SJSA1 (cell line): ENCODE data around the gene DEPDC5. TPM values are rescaled to one million over a fixed set of nuclear protein-coding genes. Genes with fewer than 3 reads are reported as not detected.
"Not testable (repeated sequence)": the region's sequence is repeated elsewhere in the genome, so short reads cannot be mapped to it uniquely, and the experiment has no call there.

Experiments
- DNase-seq, 2 experiments: peaks; one replicate each; pipeline ENCODE4 v3.0.0-alpha.2; 2015 to 2020; ENCODE audit warnings: low spot score in 2 of 2, low read depth in 1 of 2
- H3K27ac ChIP-seq: fragments of 250-450 bp; sonication (Bioruptor Pico); 2 replicates; pipeline ENCODE4 v1.5.1; 2020; ENCODE audit warnings: mild to moderate bottlenecking, moderate library complexity
- H3K27me3 ChIP-seq: fragments of 250-450 bp; sonication (Bioruptor Pico); replicated peaks from 2 replicates; pipeline ENCODE4 v1.5.1; 2020; ENCODE audit warnings: mild to moderate bottlenecking, moderate library complexity
- H3K36me3 ChIP-seq: fragments of 250-450 bp; sonication (Bioruptor Pico); 2 replicates; pipeline ENCODE4 v1.5.1; 2020; ENCODE audit warnings: mild to moderate bottlenecking
- H3K4me1 ChIP-seq: fragments of 250-450 bp; sonication (Bioruptor Pico); replicated peaks from 2 replicates; pipeline ENCODE4 v1.6.1; 2021; ENCODE audit warnings: mild to moderate bottlenecking
- H3K4me3 ChIP-seq: fragments of 250-450 bp; sonication (Bioruptor Pico); 2 replicates; pipeline ENCODE4 v1.5.1; 2020; ENCODE audit warnings: mild to moderate bottlenecking
- H3K9me3 ChIP-seq: fragments of 250-450 bp; sonication (Bioruptor Pico); replicated peaks from 2 replicates; pipeline ENCODE4 v1.5.1; 2020; ENCODE audit warnings: mild to moderate bottlenecking
- total RNA-seq: library from RNA; depleted of rRNA; stranded (reverse); fragments of >200 nt; shearing (Covaris generic); gene quantifications from 2 replicates; pipeline ENCODE4 v1.2.3, GENCODE V29; 2014; rRNA removed

Gene DEPDC5
- total RNA-seq, result 6.5 and 11.9 TPM in 2 replicates

- H3K9me3 ChIP-seq, result no peaks in the 10 kb centered on the region
- peak within 1 kb of the TSS; percentile 80 for H3K4me3 ChIP-seq
- H3K27me3 ChIP-seq, result no peaks in the 10 kb centered on the region
- H3K36me3 ChIP-seq, result peaks cover 15% of the 10 kb centered on the region
- peaks cover 35% of the 10 kb centered on the region for H3K4me1 ChIP-seq
- peak within 1 kb of the TSS; percentile 82 for H3K27ac ChIP-seq
- peak; percentile 95 to 96 for DNase-seq
These were observed at the start of gene DEPDC5 for GRCh38 chr22:31753634-31754501. Gene DEPDC5, plus strand, starts transcription at chr22:31754019. Its CDS starts 903 bp downstream, at chr22:31754922.

- DNase-seq, result no peak
- no peaks in the 10 kb centered on the region for H3K9me3 ChIP-seq
- H3K4me1 ChIP-seq, result no peaks in the 10 kb centered on the region
- H3K36me3 ChIP-seq, result peaks cover 66% of the 10 kb centered on the region
- H3K27ac ChIP-seq, result no peak overlapping the region
- no peak overlapping the region for H3K4me3 ChIP-seq
- no peaks in the 10 kb centered on the region for H3K27me3 ChIP-seq
These were observed 46.3 kb upstream of the DEPDC5 start for GRCh38 chr22:31707519-31707918.

- not testable (repeated sequence) for H3K4me1 ChIP-seq, H3K9me3 ChIP-seq, H3K27me3 ChIP-seq, H3K4me3 ChIP-seq, H3K27ac ChIP-seq, DNase-seq
- peaks cover 70% of the 10 kb centered on the region for H3K36me3 ChIP-seq
These were observed 42.6 kb upstream of the DEPDC5 start for GRCh38 chr22:31711226-31711625.

- Histone ChIP-seq H3K4me1 (no peaks in the 10 kb centered on the region), H3K27ac (no peak overlapping the region), H3K4me3 (no peak overlapping the region), H3K27me3 (no peaks in the 10 kb centered on the region), H3K9me3 (no peaks in the 10 kb centered on the region), H3K36me3 (peaks cover 86% of the 10 kb centered on the region)
- no peak for DNase-seq
These were observed 38.6 kb upstream of the DEPDC5 start for GRCh38 chr22:31715147-31715778.

GRCh38 chr22:31719850-31720471, 33.9 kb upstream of the DEPDC5 start:
- peaks cover 84% of the 10 kb centered on the region for H3K36me3 ChIP-seq
- DNase-seq, result no peak
- no peak overlapping the region for H3K4me3 ChIP-seq
- no peak overlapping the region for H3K27ac ChIP-seq
- H3K27me3 ChIP-seq, result no peaks in the 10 kb centered on the region
- no peaks in the 10 kb centered on the region for H3K4me1 ChIP-seq
- no peaks in the 10 kb centered on the region for H3K9me3 ChIP-seq

- Histone ChIP-seq H3K4me3 (no peak overlapping the region), H3K36me3 (peaks cover 62% of the 10 kb centered on the region), H3K27me3 (no peaks in the 10 kb centered on the region), H3K9me3 (no peaks in the 10 kb centered on the region), H3K4me1 (no peaks in the 10 kb centered on the region), H3K27ac (no peak overlapping the region)
- DNase-seq, result no peak
These were observed 30.1 kb upstream of the DEPDC5 start for GRCh38 chr22:31723723-31724122.

- Histone ChIP-seq H3K4me3 (no peak overlapping the region), H3K36me3 (peaks cover 43% of the 10 kb centered on the region), H3K4me1 (no peaks in the 10 kb centered on the region), H3K9me3 (no peaks in the 10 kb centered on the region), H3K27ac (no peak overlapping the region), H3K27me3 (no peaks in the 10 kb centered on the region)
- no peak for DNase-seq
These were observed 27.1 kb upstream of the DEPDC5 start for GRCh38 chr22:31726692-31727091.

GRCh38 chr22:31728857-31729256, 25.0 kb upstream of the DEPDC5 start:
- H3K36me3 ChIP-seq, result peaks cover 38% of the 10 kb centered on the region
- no peak overlapping the region for H3K27ac ChIP-seq
- H3K27me3 ChIP-seq, result no peaks in the 10 kb centered on the region
- DNase-seq, result no peak
- H3K4me1 ChIP-seq, result no peaks in the 10 kb centered on the region
- H3K9me3 ChIP-seq, result no peaks in the 10 kb centered on the region
- H3K4me3 ChIP-seq, result no peak overlapping the region

GRCh38 chr22:31730344-31730711, 23.5 kb upstream of the DEPDC5 start:
- no peaks in the 10 kb centered on the region for H3K27me3 ChIP-seq
- no peaks in the 10 kb centered on the region for H3K9me3 ChIP-seq
- H3K4me3 ChIP-seq, result no peak overlapping the region
- peaks cover 32% of the 10 kb centered on the region for H3K36me3 ChIP-seq
- peaks cover 10% of the 10 kb centered on the region for H3K4me1 ChIP-seq
- DNase-seq, result no peak
- no peak overlapping the region for H3K27ac ChIP-seq

GRCh38 chr22:31732089-31732829, 21.6 kb upstream of the DEPDC5 start:
- H3K4me3 ChIP-seq, result no peak overlapping the region
- no peaks in the 10 kb centered on the region for H3K27me3 ChIP-seq
- H3K36me3 ChIP-seq, result peaks cover 32% of the 10 kb centered on the region
- H3K4me1 ChIP-seq, result peaks cover 10% of the 10 kb centered on the region
- no peak overlapping the region for H3K27ac ChIP-seq
- no peaks in the 10 kb centered on the region for H3K9me3 ChIP-seq
- no peak for DNase-seq

GRCh38 chr22:31733580-31734079, 20.2 kb upstream of the DEPDC5 start:
- H3K4me1 ChIP-seq, result peaks cover 10% of the 10 kb centered on the region
- no peak for DNase-seq
- no peak overlapping the region for H3K4me3 ChIP-seq
- no peaks in the 10 kb centered on the region for H3K9me3 ChIP-seq
- no peak overlapping the region for H3K27ac ChIP-seq
- no peaks in the 10 kb centered on the region for H3K27me3 ChIP-seq
- peaks cover 39% of the 10 kb centered on the region for H3K36me3 ChIP-seq

GRCh38 chr22:31734512-31734911, 19.3 kb upstream of the DEPDC5 start:
- H3K36me3 ChIP-seq, result peaks cover 34% of the 10 kb centered on the region
- no peak overlapping the region for H3K4me3 ChIP-seq
- DNase-seq, result peak in 1 of 2 experiments; percentile 26
- no peaks in the 10 kb centered on the region for H3K9me3 ChIP-seq
- H3K27me3 ChIP-seq, result no peaks in the 10 kb centered on the region
- H3K4me1 ChIP-seq, result peaks cover 10% of the 10 kb centered on the region
- H3K27ac ChIP-seq, result no peak overlapping the region

- peaks cover 10% of the 10 kb centered on the region for H3K4me1 ChIP-seq
- peaks cover 41% of the 10 kb centered on the region for H3K36me3 ChIP-seq
- no peaks in the 10 kb centered on the region for H3K27me3 ChIP-seq
- no peak overlapping the region for H3K4me3 ChIP-seq
- H3K27ac ChIP-seq, result no peak overlapping the region
- DNase-seq, result no peak
- no peaks in the 10 kb centered on the region for H3K9me3 ChIP-seq
These were observed 17.4 kb upstream of the DEPDC5 start for GRCh38 chr22:31736458-31736857.
